Mesendoderm (in vitro differentiated cells): ENCODE measurements around the gene CHRNA3.

Source experiments
- DNase-seq: peaks from one replicate; pipeline ENCODE4 v3.0.0; 2013
- H2AK5ac ChIP-seq: 2 replicates; pipeline ENCODE4 v1.6.1; 2013; ENCODE audit warnings: low read length, inconsistent platforms
- H2BK120ac ChIP-seq: 2 replicates; pipeline ENCODE4 v1.6.1; 2013; ENCODE audit warnings: low read depth, mild to moderate bottlenecking, low read length, moderate library complexity, mixed read lengths
- H2BK15ac ChIP-seq: replicated peaks from 2 replicates; pipeline ENCODE4 v1.6.1; 2013; ENCODE audit warnings: low read depth, mild to moderate bottlenecking, moderate library complexity
- H2BK5ac ChIP-seq: 2 replicates; pipeline ENCODE4 v1.6.1; 2013; ENCODE audit warnings: low read length, inconsistent platforms
- H3K18ac ChIP-seq: 2 replicates; pipeline ENCODE4 v1.6.1; 2013; ENCODE audit warnings: mild to moderate bottlenecking, low read length, mixed read lengths
- H3K23ac ChIP-seq: one replicate; pipeline ENCODE4 v1.6.1; 2013; ENCODE audit warnings: low read length
- H3K27ac ChIP-seq: 2 replicates; pipeline ENCODE4 v1.5.1; 2013; ENCODE audit warnings: low read depth, mild to moderate bottlenecking, inconsistent platforms, low read length, moderate library complexity
- H3K27me3 ChIP-seq: 2 replicates; pipeline ENCODE4 v1.6.1; 2013; ENCODE audit warnings: low read length, control low read depth, mild to moderate bottlenecking, inconsistent platforms; ENCODE audit not compliant: insufficient read depth, poor library complexity
- H3K36me3 ChIP-seq: 2 replicates; pipeline ENCODE4 v1.6.1; 2013; ENCODE audit warnings: low read length, inconsistent platforms; ENCODE audit not compliant: control insufficient read depth, insufficient read depth
- H3K4ac ChIP-seq: one replicate; pipeline ENCODE4 v1.6.1; 2013; ENCODE audit warnings: low read depth, mild to moderate bottlenecking, low read length, moderate library complexity
- H3K4me1 ChIP-seq: 2 replicates; pipeline ENCODE4 v1.6.1; 2013; ENCODE audit warnings: low read depth, low read length, inconsistent platforms; ENCODE audit not compliant: control insufficient read depth
- H3K4me2 ChIP-seq: 2 replicates; pipeline ENCODE4 v1.6.1; 2013; ENCODE audit warnings: low read length
- H3K4me3 ChIP-seq: 2 replicates; pipeline ENCODE4 v1.5.1; 2013; ENCODE audit warnings: mild to moderate bottlenecking, low read length
- H3K56ac ChIP-seq: one replicate; pipeline ENCODE4 v1.6.1; 2013; ENCODE audit warnings: low read length
- H3K79me1 ChIP-seq: 2 replicates; pipeline ENCODE4 v1.6.1; 2013; ENCODE audit warnings: low read length, inconsistent platforms
- H3K79me2 ChIP-seq: 2 replicates; pipeline ENCODE4 v1.6.1; 2013; ENCODE audit warnings: mild to moderate bottlenecking, low read length; ENCODE audit not compliant: control insufficient read depth, insufficient read depth
- H3K9ac ChIP-seq: 2 replicates; pipeline ENCODE4 v1.6.1; 2013; ENCODE audit warnings: low read length, inconsistent platforms
- H4K5ac ChIP-seq: one replicate; pipeline ENCODE4 v1.6.1; 2013; ENCODE audit warnings: low read length
- H4K8ac ChIP-seq: one replicate; pipeline ENCODE4 v1.6.1; 2013; ENCODE audit warnings: low read depth, mild to moderate bottlenecking, control low read depth, low read length, moderate library complexity
- WGBS: extraction: QIAGEN DNeasy Blood & Tissue Kit; methylation state at CpG from one replicate; pipeline ENCODE4 v1.1.7; 2013; ENCODE audit warnings: low lambda C conversion rate, missing lambda C conversion rate; ENCODE audit not compliant: insufficient coverage; ENCODE audit errors: extremely low coverage; 5-methylcytosine and 5-hydroxymethylcytosine counted together

The CHRNA3 gene

GRCh38 chr15:78640527-78641101, 19.8 kb upstream of the CHRNA3 start:
- no peak overlapping the region for H3K23ac ChIP-seq
- no peaks in the 10 kb centered on the region for H3K36me3 ChIP-seq
- no peaks in the 10 kb centered on the region for H3K27me3 ChIP-seq
- no peak overlapping the region for H2BK15ac ChIP-seq
- no peak overlapping the region for H2AK5ac ChIP-seq
- H4K5ac ChIP-seq, result no peak overlapping the region
- no peak for DNase-seq
- peak overlapping the region; percentile 55 for H3K9ac ChIP-seq
- peak overlapping the region; percentile 33 for H3K4me3 ChIP-seq
- no peak overlapping the region for H3K4ac ChIP-seq
- no peaks in the 10 kb centered on the region for H3K79me1 ChIP-seq
- H3K56ac ChIP-seq, result peak overlapping the region; percentile 79
- no CpG with 5 or more reads among the region's 32 CpGs for WGBS
- peak overlapping the region; percentile 10 for H3K4me2 ChIP-seq
- no peak overlapping the region for H3K27ac ChIP-seq
- peaks cover 2% of the 10 kb centered on the region for H3K4me1 ChIP-seq
- no peak overlapping the region for H2BK120ac ChIP-seq
- no peaks in the 10 kb centered on the region for H3K79me2 ChIP-seq
- H4K8ac ChIP-seq, result no peak overlapping the region
- no peak overlapping the region for H3K18ac ChIP-seq
- H2BK5ac ChIP-seq, result no peak overlapping the region

GRCh38 chr15:78638658-78639314, 18.0 kb upstream of the CHRNA3 start:
- Histone ChIP-seq H2BK5ac (no peak overlapping the region), H2BK120ac (no peak overlapping the region), H3K4me1 (peaks cover 2% of the 10 kb centered on the region), H2BK15ac (no peak overlapping the region), H2AK5ac (no peak overlapping the region), H3K27ac (no peak overlapping the region), H3K23ac (no peak overlapping the region), H3K4me2 (no peak overlapping the region), H3K27me3 (no peaks in the 10 kb centered on the region), H3K18ac (no peak overlapping the region), H3K36me3 (no peaks in the 10 kb centered on the region), H3K79me2 (no peaks in the 10 kb centered on the region), H3K9ac (no peak overlapping the region), H3K4me3 (no peak overlapping the region), H4K8ac (no peak overlapping the region), H3K56ac (no peak overlapping the region), H3K4ac (no peak overlapping the region), H4K5ac (no peak overlapping the region), H3K79me1 (no peaks in the 10 kb centered on the region)
- no CpG with 5 or more reads among the region's 4 CpGs for WGBS
- DNase-seq, result peak; percentile 84

GRCh38 chr15:78637776-78638435, 17.1 kb upstream of the CHRNA3 start:
- no CpG with 5 or more reads among the region's 4 CpGs for WGBS
- no peak overlapping the region for H3K23ac ChIP-seq

GRCh38 chr15:78636378-78636859, 15.6 kb upstream of the CHRNA3 start:
- Histone ChIP-seq H3K4me2 (no peak overlapping the region), H3K9ac (no peak overlapping the region), H2BK15ac (no peak overlapping the region), H2BK120ac (no peak overlapping the region), H2BK5ac (no peak overlapping the region), H2AK5ac (no peak overlapping the region), H4K5ac (no peak overlapping the region), H3K23ac (no peak overlapping the region), H3K36me3 (no peaks in the 10 kb centered on the region), H3K4ac (no peak overlapping the region), H3K4me1 (no peaks in the 10 kb centered on the region), H3K18ac (no peak overlapping the region), H3K27ac (no peak overlapping the region), H4K8ac (no peak overlapping the region), H3K4me3 (no peak overlapping the region), H3K27me3 (no peaks in the 10 kb centered on the region), H3K56ac (no peak overlapping the region), H3K79me2 (no peaks in the 10 kb centered on the region), H3K79me1 (no peaks in the 10 kb centered on the region)
- no CpG with 5 or more reads among the region's 2 CpGs for whole genome bisulfite sequencing
- DNase-seq, result no peak

More at GRCh38 chr15:78637776-78638435, 17.1 kb upstream of the CHRNA3 start:
- H2BK5ac ChIP-seq, result no peak overlapping the region
- no peaks in the 10 kb centered on the region for H3K79me1 ChIP-seq
- no peak overlapping the region for H2BK15ac ChIP-seq
- no peaks in the 10 kb centered on the region for H3K27me3 ChIP-seq
- no peak overlapping the region for H3K4me2 ChIP-seq
- no peaks in the 10 kb centered on the region for H3K79me2 ChIP-seq
- no peak overlapping the region for H3K9ac ChIP-seq
- no peak overlapping the region for H2BK120ac ChIP-seq
- no peak overlapping the region for H3K56ac ChIP-seq
- no peak overlapping the region for H3K4me3 ChIP-seq
- H3K18ac ChIP-seq, result no peak overlapping the region
- H3K36me3 ChIP-seq, result no peaks in the 10 kb centered on the region
- H3K4ac ChIP-seq, result no peak overlapping the region
- no peak overlapping the region for H2AK5ac ChIP-seq
- no peak overlapping the region for H4K5ac ChIP-seq
- DNase-seq, result no peak
- H3K27ac ChIP-seq, result no peak overlapping the region
- H4K8ac ChIP-seq, result no peak overlapping the region
- peaks cover 2% of the 10 kb centered on the region for H3K4me1 ChIP-seq

GRCh38 chr15:78635346-78635745, 14.6 kb upstream of the CHRNA3 start:
- WGBS, result no CpG with 5 or more reads among the region's 10 CpGs
- H2BK120ac ChIP-seq, result no peak overlapping the region
- H3K27me3 ChIP-seq, result no peaks in the 10 kb centered on the region

More at GRCh38 chr15:78635346-78635745, 14.6 kb upstream of the CHRNA3 start:
- no peak for DNase-seq
- no peak overlapping the region for H3K27ac ChIP-seq
- H2BK15ac ChIP-seq, result no peak overlapping the region
- H4K5ac ChIP-seq, result no peak overlapping the region
- no peaks in the 10 kb centered on the region for H3K79me2 ChIP-seq
- H3K36me3 ChIP-seq, result no peaks in the 10 kb centered on the region
- no peak overlapping the region for H3K4me2 ChIP-seq
- H3K23ac ChIP-seq, result no peak overlapping the region
- H2AK5ac ChIP-seq, result no peak overlapping the region
- H3K4ac ChIP-seq, result no peak overlapping the region
- no peak overlapping the region for H4K8ac ChIP-seq
- no peak overlapping the region for H3K18ac ChIP-seq
- H3K4me3 ChIP-seq, result no peak overlapping the region
- no peaks in the 10 kb centered on the region for H3K79me1 ChIP-seq
- no peak overlapping the region for H3K9ac ChIP-seq
- H3K56ac ChIP-seq, result no peak overlapping the region
- H3K4me1 ChIP-seq, result no peaks in the 10 kb centered on the region
- H2BK5ac ChIP-seq, result no peak overlapping the region
